A549 (cell line): Measurements from ENCODE around the gene BABAM2. TPM values are rescaled to one million over a fixed set of nuclear protein-coding genes. Genes with fewer than 3 reads are reported as not detected.

Experiments used
- ATAC-seq, 2 experiments: fragments of 200-7000 bp in 1 of 2; fragments of >200 bp in 1 of 2; cut with Nextera tagmentation in 1 of 2; cut with Tn5 transposase in 1 of 2; 3 replicates each; pipeline versions ENCODE4 v1.8.0 to v1.9.1; 2018 to 2020; ENCODE audit warnings: mild to moderate bottlenecking in 1 of 2, moderate library complexity in 1 of 2
- CTCF ChIA-PET: fragments of 300-600 bp; sonication (Branson Sonifier 250); formaldehyde crosslinking; extraction: SDS; loops from one replicate; lab custom pipeline; 2021; ENCODE audit warnings: antibody characterized with exemption, inconsistent platforms; lab: Yijun Ruan, JAX
- POLR2A ChIA-PET: fragments of 350-600 bp; formaldehyde crosslinking; extraction: SDS; loops from one replicate; lab custom pipeline; 2021; ENCODE audit warnings: antibody characterized with exemption, inconsistent platforms; lab: Yijun Ruan, JAX
- DNase-seq, 2 experiments: peaks; one replicate each; pipeline versions ENCODE4 v3.0.0 to v3.0.0-alpha.2; 2011 to 2016; ENCODE audit warnings: low read depth in 1 of 2, low spot score in 1 of 2
- FAIRE-seq: peaks from 2 replicates; lab custom pipeline; 2011; peaks lifted over from hg19 to GRCh38; lab: Jason Lieb, UNC
- H3K27ac ChIP-seq, 2 experiments: fragments of >200 bp; sonication (Bioruptor Twin); formaldehyde crosslinking; 3 replicates each; pipeline ENCODE4 v1.5.1; 2016 to 2017
- H3K4me1 ChIP-seq: fragments of >200 bp; sonication (Bioruptor Twin); formaldehyde crosslinking; 3 replicates; pipeline ENCODE4 v1.6.1; 2016
- H3K4me2 ChIP-seq: fragments of >200 bp; sonication (Bioruptor Twin); formaldehyde crosslinking; 3 replicates; pipeline ENCODE4 v1.6.1; 2016
- H3K4me3 ChIP-seq: fragments of >200 bp; sonication (Bioruptor Twin); formaldehyde crosslinking; 3 replicates; pipeline ENCODE4 v1.5.1; 2016
- H3K9me3 ChIP-seq: fragments of >200 bp; sonication (Bioruptor Twin); formaldehyde crosslinking; 3 replicates; pipeline ENCODE4 v1.6.1; 2016
- BHLHE40 ChIP-seq: IDR thresholded peaks from 2 replicates; pipeline ENCODE4 v1.6.1; 2012; ENCODE audit warnings: low read depth, low read length, inconsistent platforms
- CBX8 ChIP-seq: fragments of 200-600 bp; sonication (generic); IDR thresholded peaks from 2 replicates; pipeline ENCODE4 v1.6.1; 2016
- CEBPB ChIP-seq, 2 experiments: fragments of >200 bp in 1 of 2; sonication (Bioruptor Twin) in 1 of 2; formaldehyde crosslinking in 1 of 2; IDR thresholded peaks; 2 replicates each; pipeline ENCODE4 v1.6.1; 2012 to 2016
- CHD4 ChIP-seq: fragments of 200-600 bp; sonication (generic); IDR thresholded peaks from 2 replicates; pipeline ENCODE4 v1.6.1; 2016; ENCODE audit warnings: antibody characterized with exemption, mild to moderate bottlenecking, borderline replicate concordance
- EHMT2 ChIP-seq: fragments of 200-600 bp; sonication (generic); IDR thresholded peaks from 2 replicates; pipeline ENCODE4 v1.6.1; 2016; ENCODE audit warnings: antibody characterized with exemption, low read depth, mild to moderate bottlenecking, moderate library complexity
- FOXS1 ChIP-seq: fragments of 250-450 bp; sonication (Bioruptor Pico); IDR thresholded peaks from 2 replicates; pipeline ENCODE4 v1.5.0; 2020; ENCODE audit warnings: mild to moderate bottlenecking, moderate library complexity
- GATA3 ChIP-seq: IDR thresholded peaks from 2 replicates; pipeline ENCODE4 v1.6.1; 2012; ENCODE audit warnings: borderline replicate concordance
- HES2 ChIP-seq: fragments of >200 bp; sonication (Bioruptor Twin); formaldehyde crosslinking; IDR thresholded peaks from 2 replicates; pipeline ENCODE4 v1.6.1; 2016
- HEYL ChIP-seq: fragments of 250-450 bp; sonication (Bioruptor Pico); IDR thresholded peaks from 2 replicates; pipeline ENCODE4 v1.8.0; 2021; ENCODE audit warnings: mild to moderate bottlenecking, moderate library complexity
- HOXB13 ChIP-seq: fragments of 250-450 bp; sonication (Bioruptor Pico); IDR thresholded peaks from 2 replicates; pipeline ENCODE4 v1.5.0; 2020; ENCODE audit warnings: low read depth, mild to moderate bottlenecking, moderate library complexity
- NFE2L2 ChIP-seq: fragments of 150-350 bp; conservative IDR thresholded peaks from 2 replicates; pipeline ENCODE4 v1.6.1; 2014; ENCODE audit warnings: low read length
- PHF8 ChIP-seq: fragments of 200-600 bp; sonication (generic); IDR thresholded peaks from 2 replicates; pipeline ENCODE4 v1.6.1; 2016; ENCODE audit warnings: low read depth, mild to moderate bottlenecking, antibody characterized with exemption, moderate library complexity, borderline replicate concordance
- POLR2A ChIP-seq: IDR thresholded peaks from 2 replicates; pipeline ENCODE4 v1.6.1; 2012; ENCODE audit warnings: mild to moderate bottlenecking, low read length
- RAD21 ChIP-seq, 2 experiments: fragments of >200 bp in 1 of 2; sonication (Bioruptor Twin) in 1 of 2; formaldehyde crosslinking in 1 of 2; IDR thresholded peaks in 1 of 2; conservative IDR thresholded peaks in 1 of 2; 2 replicates in 1 of 2; 3 replicates in 1 of 2; pipeline ENCODE4 v1.6.1; 2012 to 2018; ENCODE audit warnings: inconsistent platforms in 1 of 2
- RCOR1 ChIP-seq: fragments of 150-350 bp; IDR thresholded peaks from 2 replicates; pipeline ENCODE4 v1.6.1; 2014; ENCODE audit warnings: antibody characterized with exemption, low read length, low read depth
- REST ChIP-seq: fragments of 200-600 bp; sonication (generic); IDR thresholded peaks from 2 replicates; pipeline ENCODE4 v1.6.1; 2016; ENCODE audit warnings: antibody characterized with exemption, mild to moderate bottlenecking, moderate library complexity
- SMC3 ChIP-seq: fragments of >200 bp; sonication (Bioruptor Twin); formaldehyde crosslinking; IDR thresholded peaks from 3 replicates; pipeline ENCODE4 v1.6.1; 2018; ENCODE audit warnings: inconsistent platforms
- ZFP36 ChIP-seq: fragments of 450-650 bp; IDR thresholded peaks from 2 replicates; pipeline ENCODE4 v1.6.1; 2014; ENCODE audit warnings: borderline replicate concordance; ENCODE audit not compliant: partially characterized antibody
- ZSCAN20 ChIP-seq: fragments of 250-450 bp; sonication (Bioruptor Pico); IDR thresholded peaks from 2 replicates; pipeline ENCODE4 v1.8.0; 2022; ENCODE audit warnings: mild to moderate bottlenecking, moderate library complexity
- WGBS: methylation state at CpG from one replicate; pipeline ENCODE4 v1.1.6; 2017; ENCODE audit errors: missing lambda C conversion rate; 5-methylcytosine and 5-hydroxymethylcytosine counted together
- polyA plus RNA-seq, 4 experiments: library from polyadenylated mRNA; depleted of rRNA in 3 of 4; stranded (reverse); fragments of >200 nt; fragmentation: RNase III in 1 of 4; extraction: RNeasy Plus Mini Kit Qiagen cat#74134 plus additional on column Dnase treatment in 1 of 4; gene quantifications; 2 replicates in 3 of 4; 3 replicates in 1 of 4; pipeline ENCODE4 v1.2.3, GENCODE V29; 2011 to 2017
- TF ChIP-seq, protein P1 (sequence below): fragments of 250-450 bp; sonication (Bioruptor Pico); IDR thresholded peaks from 2 replicates; pipeline ENCODE4 v1.5.0; 2020; ENCODE audit warnings: low read depth, mild to moderate bottlenecking, moderate library complexity
- TF ChIP-seq, protein P2 (sequence below): IDR thresholded peaks from 2 replicates; pipeline ENCODE4 v1.6.1; 2012; ENCODE audit warnings: low read depth, borderline replicate concordance
- TF ChIP-seq, protein P3 (sequence below): fragments of 250-450 bp; sonication (Bioruptor Pico); IDR thresholded peaks from 2 replicates; pipeline ENCODE4 v1.5.0; 2021; ENCODE audit warnings: mild to moderate bottlenecking, moderate library complexity, borderline replicate concordance

Gene BABAM2
- polyA plus RNA-seq, 2 of the 4 experiments (the other 2 are of a cell fraction): 53.7 to 78.4 TPM

GRCh38 chr2:27852691-27853090 is 37.8 kb upstream of the BABAM2 start:
- no peak overlapping the region for H3K4me3 ChIP-seq
- peaks cover 9% of the 10 kb centered on the region; the same call in 2 of the 3 replicates for H3K9me3 ChIP-seq
- no peak overlapping the region for H3K4me2 ChIP-seq
- ATAC-seq: no peak
- 93% methylated on average over 1 of the region's 1 CpG for whole genome bisulfite sequencing
- no peak for TF ChIP-seq CHD4
- no peak for TF ChIP-seq PHF8
- no peak for TF ChIP-seq CBX8
- TF ChIP-seq HES2: no peak
- no peak for TF ChIP-seq RCOR1
- TF ChIP-seq, protein P1, sequence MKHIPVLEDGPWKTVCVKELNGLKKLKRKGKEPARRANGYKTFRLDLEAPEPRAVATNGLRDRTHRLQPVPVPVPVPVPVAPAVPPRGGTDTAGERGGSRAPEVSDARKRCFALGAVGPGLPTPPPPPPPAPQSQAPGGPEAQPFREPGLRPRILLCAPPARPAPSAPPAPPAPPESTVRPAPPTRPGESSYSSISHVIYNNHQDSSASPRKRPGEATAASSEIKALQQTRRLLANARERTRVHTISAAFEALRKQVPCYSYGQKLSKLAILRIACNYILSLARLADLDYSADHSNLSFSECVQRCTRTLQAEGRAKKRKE (CRISPR knock-in tag): no peak
- TF ChIP-seq BHLHE40: no peak
- TF ChIP-seq SMC3: no peak
- no peak for TF ChIP-seq GATA3
- no peak for TF ChIP-seq RAD21 (conservative IDR thresholded peaks at IDR 0.05 in 1 of 2, IDR thresholded peaks at IDR 0.05 in 1 of 2)
- no peak for TF ChIP-seq ZSCAN20 (CRISPR knock-in tag)
- no peak for TF ChIP-seq EHMT2
- TF ChIP-seq POLR2A: no peak
- no peak for FAIRE-seq
- H3K4me1 ChIP-seq: peaks cover 23% of the 10 kb centered on the region
- no peak for DNase-seq
- CTCF ChIA-PET: interaction anchor here (1.3 kb wide), 1 partner anchor 46 kb away, joined by 4 read pairs; no protein-coding TSS in a partner anchor
- POLR2A ChIA-PET: no interaction called here
- H3K27ac ChIP-seq: no peak overlapping the region

GRCh38 chr2:27854229-27854862 is 36.2 kb upstream of the BABAM2 start:
- WGBS: 69% methylated on average over 3 of the region's 3 CpGs
- no peak overlapping the region for H3K4me3 ChIP-seq
- no peak overlapping the region for H3K4me2 ChIP-seq
- DNase-seq: no peak
- peak overlapping the region in 1 of 2 experiments; percentile 75; a peak in 2 of 6 replicates for H3K27ac ChIP-seq
- ATAC-seq: no peak
- H3K4me1 ChIP-seq: peaks cover 23% of the 10 kb centered on the region
- ChIA-PET CTCF (interaction anchor here (0.7 to 1.1 kb wide), 2 partner anchors 10 to 536 kb away, joined by 3 to 4 read pairs; no protein-coding TSS in a partner anchor), POLR2A (no interaction called here)
- FAIRE-seq: no peak
- peaks cover 16% of the 10 kb centered on the region; the same call in 2 of the 3 replicates for H3K9me3 ChIP-seq
- TF ChIP-seq FOXS1 (CRISPR knock-in tag) (no peak), CEBPB (IDR thresholded peaks at IDR 0.05) (no peak), REST (no peak), ZFP36 (no peak), HEYL (CRISPR knock-in tag) (no peak), NFE2L2 (no peak), HOXB13 (no peak), POLR2A (no peak), PHF8 (no peak)
- TF ChIP-seq, protein P2, sequence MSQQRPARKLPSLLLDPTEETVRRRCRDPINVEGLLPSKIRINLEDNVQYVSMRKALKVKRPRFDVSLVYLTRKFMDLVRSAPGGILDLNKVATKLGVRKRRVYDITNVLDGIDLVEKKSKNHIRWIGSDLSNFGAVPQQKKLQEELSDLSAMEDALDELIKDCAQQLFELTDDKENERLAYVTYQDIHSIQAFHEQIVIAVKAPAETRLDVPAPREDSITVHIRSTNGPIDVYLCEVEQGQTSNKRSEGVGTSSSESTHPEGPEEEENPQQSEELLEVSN: no peak
- TF ChIP-seq, protein P3, sequence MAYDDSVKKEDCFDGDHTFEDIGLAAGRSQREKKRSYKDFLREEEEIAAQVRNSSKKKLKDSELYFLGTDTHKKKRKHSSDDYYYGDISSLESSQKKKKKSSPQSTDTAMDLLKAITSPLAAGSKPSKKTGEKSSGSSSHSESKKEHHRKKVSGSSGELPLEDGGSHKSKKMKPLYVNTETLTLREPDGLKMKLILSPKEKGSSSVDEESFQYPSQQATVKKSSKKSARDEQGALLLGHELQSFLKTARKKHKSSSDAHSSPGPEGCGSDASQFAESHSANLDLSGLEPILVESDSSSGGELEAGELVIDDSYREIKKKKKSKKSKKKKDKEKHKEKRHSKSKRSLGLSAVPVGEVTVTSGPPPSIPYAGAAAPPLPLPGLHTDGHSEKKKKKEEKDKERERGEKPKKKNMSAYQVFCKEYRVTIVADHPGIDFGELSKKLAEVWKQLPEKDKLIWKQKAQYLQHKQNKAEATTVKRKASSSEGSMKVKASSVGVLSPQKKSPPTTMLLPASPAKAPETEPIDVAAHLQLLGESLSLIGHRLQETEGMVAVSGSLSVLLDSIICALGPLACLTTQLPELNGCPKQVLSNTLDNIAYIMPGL (CRISPR knock-in tag): no peak
